ENCODE measurements around the gene CARD10.

Gene CARD10

GRCh38 chr22:37502342-37503182 lies 16.7 kb downstream of the CARD10 start:
- no peak for DNase-seq

GRCh38 chr22:37501610-37502341 lies 17.4 kb downstream of the CARD10 start:
- DNase-seq: no peak

GRCh38 chr22:37500745-37501609 lies 18.2 kb downstream of the CARD10 start:
- no peak for DNase-seq

- DNase-seq: no peak
Measured at GRCh38 chr22:37499789-37500540, 19.2 kb downstream of the CARD10 start.

- DNase-seq: no peak
Measured at GRCh38 chr22:37499027-37499707, 20.0 kb downstream of the CARD10 start.

GRCh38 chr22:37498289-37498909 lies 20.8 kb downstream of the CARD10 start:
- DNase-seq: no peak

- no peak for DNase-seq
Measured at GRCh38 chr22:37497062-37497599, 22.1 kb downstream of the CARD10 start.

GRCh38 chr22:37496651-37497050 lies 22.6 kb downstream of the CARD10 start:
- no peak for DNase-seq

- no peak for DNase-seq
Measured at GRCh38 chr22:37493979-37494378, 25.2 kb downstream of the CARD10 start.

- DNase-seq: no peak
Measured at GRCh38 chr22:37492428-37493344, 26.5 kb downstream of the CARD10 start.

- no peak for DNase-seq
Measured at GRCh38 chr22:37491559-37492427, 27.4 kb downstream of the CARD10 start.

- no peak for DNase-seq
Measured at GRCh38 chr22:37491106-37491505, 28.1 kb downstream of the CARD10 start.

GRCh38 chr22:37489983-37490382 lies 29.2 kb downstream of the CARD10 start:
- DNase-seq: no peak

GRCh38 chr22:37488337-37489135 lies 30.7 kb downstream of the CARD10 start:
- DNase-seq: no peak

GRCh38 chr22:37487571-37487970 lies 31.6 kb downstream of the CARD10 start:
- DNase-seq: no peak

GRCh38 chr22:37487129-37487528 lies 32.1 kb downstream of the CARD10 start:
- no peak for DNase-seq

- DNase-seq: no peak
Measured at GRCh38 chr22:37486224-37486845, 32.9 kb downstream of the CARD10 start, which contains the start of gene MFNG. Gene MFNG, minus strand, starts transcription at chr22:37486384. Its CDS starts 207 bp downstream, at chr22:37486177.

Data from DMS79 treated with DMSO at 0.1 percent for 48 hours (cell line).